Measurements from ENCODE around the gene ALG8.

The ALG8 gene

DNA sequence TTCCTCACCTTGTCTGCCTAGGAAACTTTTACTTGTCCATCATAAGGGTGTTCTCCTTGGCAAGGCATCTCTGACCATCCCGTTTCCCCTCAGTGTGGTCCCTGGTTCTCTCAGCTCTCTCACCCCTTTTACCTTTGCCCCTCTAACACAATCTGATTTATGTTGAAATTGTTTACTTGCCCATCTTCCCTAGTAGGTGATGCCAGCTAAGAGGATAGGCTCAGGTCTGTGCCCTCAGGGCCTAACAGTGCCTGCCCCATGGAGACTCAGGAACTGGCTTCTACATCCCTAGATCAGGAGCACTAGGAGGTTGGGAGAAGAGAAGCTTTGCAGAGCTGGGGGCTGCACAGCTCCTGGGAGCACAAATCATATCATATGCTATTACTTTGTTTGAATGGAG, 21.1 kb upstream of the ALG8 start:
- no peak for DNase-seq (ENCODE audit: low read depth in 1 of 2, low spot score in 1 of 2)

DNA sequence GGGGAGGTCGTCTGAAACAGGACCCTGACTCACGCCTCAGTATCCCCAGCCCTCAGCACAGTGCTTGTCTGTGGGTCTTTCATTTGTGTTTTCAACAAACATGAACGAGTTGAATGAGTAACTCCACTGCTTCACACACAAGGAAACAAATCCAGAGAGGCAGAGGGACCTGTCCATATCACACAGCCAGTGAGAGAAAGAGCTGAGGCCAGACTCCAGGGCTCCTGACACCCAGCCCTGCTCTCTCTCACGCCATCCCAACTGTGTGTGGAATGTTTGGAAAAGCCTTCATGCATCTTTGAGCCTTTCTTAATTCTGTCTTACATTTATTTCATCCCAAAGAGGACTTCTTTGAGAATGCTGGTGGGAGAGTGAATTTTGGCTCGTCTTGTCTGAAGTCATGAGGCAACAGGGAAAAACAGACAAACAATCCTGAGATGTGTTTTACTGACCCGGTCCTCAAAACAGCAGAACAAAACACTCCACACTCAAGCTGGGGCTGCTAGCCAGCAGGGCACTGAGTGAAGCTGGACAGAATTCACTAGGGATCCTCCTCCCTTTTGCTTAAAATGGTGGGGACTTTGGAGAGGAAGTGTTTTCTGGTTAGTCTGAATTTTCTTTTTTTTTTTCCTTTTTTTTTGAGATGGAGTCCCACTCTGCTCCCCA, 19.7 kb upstream of the ALG8 start:
- DNase-seq (ENCODE audit: low read depth in 1 of 2, low spot score in 1 of 2), result no peak

DNA sequence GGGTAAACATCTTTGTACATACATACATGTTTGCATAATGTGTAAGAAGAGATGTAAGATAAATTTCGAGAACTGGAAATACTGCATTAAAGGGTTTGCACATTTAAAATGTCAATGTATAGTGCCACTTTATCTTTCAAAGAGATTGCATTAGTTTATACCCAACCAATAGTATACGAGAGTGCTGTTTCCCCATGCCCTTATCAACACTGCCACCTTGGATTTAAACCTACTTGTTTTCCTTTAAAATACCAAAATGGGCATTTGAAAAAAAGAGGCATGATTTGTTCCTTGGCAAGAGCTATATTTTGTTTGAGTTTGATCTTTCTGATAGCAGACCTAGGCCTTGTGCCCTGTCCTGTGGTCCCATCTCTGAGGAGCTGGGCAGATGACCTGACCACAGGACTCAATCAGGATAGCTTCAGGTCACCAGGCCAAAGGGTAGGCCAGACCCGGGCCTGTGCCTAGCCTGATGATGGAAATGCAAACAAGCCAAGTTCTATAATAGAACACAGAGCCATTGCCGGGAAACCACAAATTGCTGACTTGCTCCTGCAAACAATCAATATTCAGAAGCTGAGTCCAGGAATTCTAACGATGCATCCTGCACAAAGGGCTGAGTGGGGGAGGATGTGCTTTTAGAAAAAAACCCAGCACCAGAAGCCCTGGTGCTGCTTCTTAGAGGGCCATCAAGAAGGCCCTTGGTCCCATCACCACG, 16.9 kb upstream of the ALG8 start:
- DNase-seq (ENCODE audit: low read depth in 1 of 2, low spot score in 1 of 2), result no peak

DNA sequence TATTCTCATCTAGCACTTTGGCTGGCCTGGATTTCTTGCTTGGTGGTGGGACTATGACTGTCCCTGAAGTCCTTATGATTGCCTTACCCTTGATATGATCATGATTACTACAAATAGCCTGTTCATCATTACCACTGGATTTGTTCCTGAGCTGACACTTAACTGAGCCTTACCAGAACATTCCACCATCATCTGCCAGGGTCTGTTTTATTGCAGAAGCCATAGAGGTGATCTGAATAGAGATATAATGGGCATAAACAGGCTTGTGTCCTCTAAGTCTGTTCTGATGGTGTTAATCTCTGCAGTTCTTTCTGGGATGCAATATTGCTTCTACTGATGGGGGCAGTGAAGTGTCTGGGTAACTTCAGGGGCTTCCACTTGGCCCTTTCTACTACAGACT, 12.4 kb upstream of the ALG8 start:
- DNase-seq (ENCODE audit: low read depth in 1 of 2, low spot score in 1 of 2), result no peak

DNA sequence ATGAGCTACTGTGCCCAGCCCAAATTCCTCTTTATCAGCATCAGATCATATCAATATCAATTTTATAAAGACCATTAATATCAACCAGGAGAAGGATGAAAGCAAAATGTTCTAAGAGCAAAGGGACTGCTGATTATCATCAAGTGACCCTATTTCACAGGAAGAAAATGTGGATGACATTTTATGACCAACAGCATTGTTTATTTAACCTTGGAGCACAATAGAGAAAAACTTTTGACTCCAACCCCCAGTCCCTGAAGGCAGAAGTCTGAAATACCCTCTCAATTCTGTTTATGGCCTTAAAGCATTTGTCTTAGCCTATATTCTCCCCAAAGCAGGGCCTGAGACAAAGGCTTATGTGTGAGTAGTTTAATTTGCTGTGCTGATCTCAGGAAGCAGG, 11.3 kb upstream of the ALG8 start:
- DNase-seq (ENCODE audit: low read depth in 1 of 2, low spot score in 1 of 2), result no peak

DNA sequence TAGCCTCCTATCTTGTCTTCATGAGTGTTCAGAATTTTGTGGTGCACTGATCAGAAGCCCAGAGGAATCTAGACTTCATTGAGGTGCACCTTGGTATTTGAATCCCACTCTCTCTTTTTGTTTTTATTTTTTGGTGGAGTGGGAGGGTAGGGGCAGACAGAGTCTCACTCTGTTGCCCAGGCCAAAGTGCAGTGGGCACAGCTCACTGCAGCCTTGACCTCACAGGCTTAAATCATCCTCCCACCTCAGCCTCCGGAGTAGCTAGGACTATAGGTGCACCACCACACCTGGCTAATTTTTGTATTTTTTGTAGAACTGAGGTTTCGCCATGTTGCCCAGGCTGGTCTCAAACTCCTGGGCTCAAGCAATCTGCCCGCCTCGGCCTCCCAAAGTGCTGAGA, 10.9 kb upstream of the ALG8 start:
- DNase-seq (ENCODE audit: low read depth in 1 of 2, low spot score in 1 of 2), result no peak

DNA sequence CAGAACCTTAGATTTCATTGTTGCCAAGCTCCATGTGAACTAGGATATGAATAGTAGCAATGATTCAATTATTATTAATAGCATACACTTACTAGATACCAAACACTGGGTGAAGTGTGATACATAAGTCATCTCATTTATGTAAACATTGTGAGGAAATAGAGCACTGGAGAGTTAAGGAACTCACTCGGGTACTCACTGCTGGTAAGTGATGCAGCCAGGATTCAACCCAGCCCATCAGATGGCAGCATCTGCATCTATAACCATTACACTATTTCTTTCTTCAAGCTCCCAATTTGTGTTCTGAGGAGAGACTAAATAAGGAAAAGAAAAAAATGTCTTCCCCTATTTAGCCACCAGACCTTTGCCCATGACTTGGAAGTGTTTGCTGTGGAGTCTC, 10.2 kb upstream of the ALG8 start:
- no peak for DNase-seq (ENCODE audit: low read depth in 1 of 2, low spot score in 1 of 2)

DNA sequence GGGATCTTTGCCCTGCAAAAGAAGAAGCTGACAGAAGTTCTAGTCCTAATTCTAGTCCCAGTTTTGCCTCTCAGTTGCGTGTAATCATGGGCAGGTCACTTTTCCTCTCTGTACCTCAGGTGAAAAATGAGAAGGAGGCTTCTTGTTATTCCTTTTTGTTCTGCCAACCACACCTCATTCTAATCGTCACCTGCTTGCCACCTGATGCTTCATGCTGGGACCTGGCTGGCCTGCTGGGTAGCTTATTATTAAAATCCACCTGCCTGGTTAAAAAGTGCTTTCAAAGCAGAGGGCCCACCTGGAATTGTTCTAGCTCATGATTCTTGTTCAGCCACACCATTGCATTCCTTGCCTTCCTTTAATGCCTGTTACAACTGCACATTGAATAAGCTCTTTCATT, 8.4 kb upstream of the ALG8 start:
- DNase-seq (ENCODE audit: low read depth in 1 of 2, low spot score in 1 of 2), result no peak

DNA sequence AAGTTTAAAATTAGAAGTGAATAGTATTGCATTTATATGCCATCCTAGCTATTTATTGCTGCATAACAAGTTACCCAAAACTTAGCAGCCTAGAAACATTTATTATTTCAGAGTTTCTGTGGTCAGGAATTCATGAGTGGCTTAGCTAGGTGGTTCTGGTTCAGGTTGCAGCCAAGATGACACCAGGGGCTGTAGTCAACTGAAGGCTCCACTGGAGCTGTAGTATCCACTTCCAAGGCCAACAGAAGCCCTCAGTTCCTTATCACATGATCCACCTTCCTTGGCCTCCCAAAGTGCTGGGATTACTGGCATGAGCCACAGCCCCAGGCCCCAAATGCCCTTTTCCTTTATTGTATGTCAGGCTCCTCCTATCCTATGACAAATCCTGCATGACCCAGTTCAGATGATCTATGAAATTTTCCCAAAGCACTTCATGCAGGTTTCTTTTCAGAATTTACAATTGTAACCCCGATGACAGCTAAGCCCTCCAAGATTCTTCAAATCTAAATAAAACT, 6.1 kb upstream of the ALG8 start:
- DNase-seq (ENCODE audit: low read depth in 1 of 2, low spot score in 1 of 2), result no peak

DNA sequence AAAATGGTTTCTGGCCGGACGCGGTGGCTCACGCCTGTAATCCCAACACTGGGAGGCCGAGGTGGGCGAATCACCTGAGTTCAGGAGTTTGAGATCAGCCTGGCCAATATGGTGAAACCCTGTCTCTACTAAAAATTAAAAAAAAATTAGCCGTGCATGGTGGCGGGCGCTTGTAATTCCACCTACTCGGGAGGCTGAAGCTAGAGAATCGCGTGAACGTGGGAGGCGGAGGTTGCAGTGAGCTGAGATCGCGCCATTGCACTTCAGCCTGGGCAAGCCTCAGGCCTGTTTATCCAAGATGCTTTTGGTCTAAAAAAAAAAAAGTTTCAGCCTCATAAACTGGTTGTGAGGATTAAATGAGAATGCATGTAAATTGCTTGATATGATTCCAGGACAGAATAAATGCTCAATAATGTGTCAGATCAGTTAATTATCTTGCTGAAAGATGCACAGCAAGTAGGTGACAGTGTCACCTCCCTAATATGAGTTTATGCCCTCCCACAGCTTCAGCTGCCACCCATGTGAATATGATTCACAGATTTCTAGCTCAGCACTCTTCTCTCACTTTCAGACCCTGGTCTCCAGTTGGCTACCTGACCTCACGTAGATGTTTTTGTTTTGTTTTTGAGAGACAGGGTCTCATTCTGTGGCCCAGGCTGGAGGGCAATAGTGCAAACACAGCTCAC, 1.1 kb upstream of the ALG8 start:
- DNase-seq (ENCODE audit: low read depth in 1 of 2, low spot score in 1 of 2), result no peak

DNA sequence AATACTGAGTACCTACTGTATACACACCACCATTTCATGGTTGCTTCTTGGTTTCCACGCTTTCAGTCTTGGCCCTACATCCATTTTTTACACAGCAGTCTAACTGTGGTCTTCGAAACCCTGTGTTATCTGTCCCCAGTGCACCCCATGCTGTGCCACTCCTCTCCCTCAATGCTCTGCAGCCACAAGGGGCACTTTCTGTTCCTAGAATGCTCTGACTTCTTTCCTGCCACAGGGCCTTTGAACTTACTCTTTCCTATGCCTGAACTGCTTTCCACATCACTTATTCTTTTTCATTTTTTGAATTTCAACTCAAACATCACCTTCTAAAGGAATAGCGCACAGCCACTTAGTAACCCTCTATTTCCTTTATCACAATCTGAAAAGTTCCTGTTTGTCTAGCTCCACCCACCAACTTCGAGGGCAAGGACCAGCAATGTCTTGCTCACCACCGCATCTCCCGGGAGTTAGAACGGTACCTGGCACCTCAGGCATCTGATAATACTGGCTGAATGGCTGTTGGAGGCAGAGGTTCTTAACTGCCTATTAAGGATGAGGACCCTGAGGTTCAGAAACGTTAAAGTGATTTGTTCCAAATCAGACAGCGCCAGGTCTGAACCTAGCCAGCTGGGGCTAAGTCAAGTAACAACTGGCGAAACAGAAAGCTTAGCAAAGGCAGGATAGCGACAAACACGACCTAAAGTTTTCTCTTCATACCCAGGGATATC, 568 bp downstream of the ALG8 start:
- peak in 1 of 2 donors; percentile 4 for DNase-seq (ENCODE audit: low read depth in 1 of 2, low spot score in 1 of 2)

DNA sequence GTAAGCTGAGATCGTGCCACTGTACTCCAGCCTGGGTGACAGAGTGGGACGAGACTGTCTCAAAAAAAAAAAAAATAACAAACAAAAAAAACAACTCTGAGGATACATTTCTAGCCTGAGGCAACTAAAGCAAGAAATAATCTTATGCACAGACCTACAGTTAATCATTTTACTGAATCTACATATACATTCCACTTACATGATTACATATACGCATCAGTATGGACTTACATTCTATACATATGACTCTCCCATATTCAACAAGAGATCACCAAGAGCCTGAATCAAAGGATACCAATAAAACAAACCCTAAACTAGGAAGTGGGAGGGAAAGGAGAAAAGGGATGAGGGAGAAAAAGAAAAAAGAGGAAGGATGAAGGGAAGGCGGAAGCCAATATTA, 1.1 kb downstream of the ALG8 start:
- no peak for DNase-seq (ENCODE audit: low read depth in 1 of 2, low spot score in 1 of 2)

DNA sequence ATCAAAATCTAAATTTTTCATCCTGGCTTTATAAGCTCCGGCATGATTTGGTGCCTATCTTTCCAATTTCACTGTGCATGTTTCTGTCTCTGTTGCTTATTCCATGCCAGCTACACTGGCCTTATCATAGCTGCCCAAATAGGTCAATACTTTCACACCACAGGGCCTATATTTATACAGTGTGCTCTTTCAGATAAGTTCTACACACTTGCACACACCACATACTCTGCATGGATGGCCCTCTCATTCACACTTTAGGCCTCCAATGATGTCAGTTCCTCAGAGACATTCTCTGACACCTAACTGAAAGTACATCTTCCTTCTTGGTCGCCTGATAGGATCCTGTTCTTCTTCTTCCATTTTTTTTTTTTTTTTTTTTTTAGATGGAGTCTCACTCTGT, 7.0 kb downstream of the ALG8 start:
- no peak for DNase-seq (ENCODE audit: low read depth in 1 of 2, low spot score in 1 of 2)

DNA sequence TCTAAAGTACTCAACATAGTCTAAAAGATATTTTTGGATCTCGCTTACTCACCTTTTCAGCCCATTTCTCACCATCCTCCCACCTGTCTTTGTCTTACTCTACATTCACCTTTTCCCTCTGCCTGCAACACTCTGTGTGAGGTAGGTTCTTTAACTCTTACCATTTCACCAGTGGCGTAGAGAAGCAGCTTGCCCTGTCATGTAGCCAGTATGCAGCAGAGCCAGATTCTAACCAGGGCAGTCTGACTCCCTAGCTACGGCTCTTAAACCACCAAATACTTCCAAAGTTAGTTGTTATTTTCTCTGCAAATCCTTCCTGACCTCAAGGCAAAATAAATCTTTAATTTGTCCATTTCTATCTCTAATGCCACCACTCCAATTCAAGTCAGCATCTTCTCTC, 7.5 kb downstream of the ALG8 start:
- no peak for DNase-seq (ENCODE audit: low read depth in 1 of 2, low spot score in 1 of 2)

DNA sequence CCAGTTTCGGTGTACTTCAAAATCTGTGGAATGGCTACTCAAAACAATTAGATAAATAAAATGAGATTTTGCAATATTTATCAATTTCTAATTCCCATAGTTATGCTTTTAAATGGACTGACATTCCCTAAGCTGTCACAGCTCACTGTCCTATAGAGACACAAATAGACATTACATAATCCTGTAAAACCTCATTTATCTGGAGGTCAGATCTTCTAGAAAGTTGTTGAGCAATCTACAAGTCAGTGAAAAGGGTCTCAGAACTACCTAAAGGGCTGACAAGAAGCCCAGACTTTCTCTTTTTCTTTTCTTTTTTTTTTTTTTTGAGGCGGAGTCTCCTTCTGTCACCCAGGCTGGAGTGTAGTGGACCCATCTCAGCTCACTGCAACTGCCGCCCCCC, 12.0 kb downstream of the ALG8 start:
- no peak for DNase-seq (ENCODE audit: low read depth in 1 of 2, low spot score in 1 of 2)

DNA sequence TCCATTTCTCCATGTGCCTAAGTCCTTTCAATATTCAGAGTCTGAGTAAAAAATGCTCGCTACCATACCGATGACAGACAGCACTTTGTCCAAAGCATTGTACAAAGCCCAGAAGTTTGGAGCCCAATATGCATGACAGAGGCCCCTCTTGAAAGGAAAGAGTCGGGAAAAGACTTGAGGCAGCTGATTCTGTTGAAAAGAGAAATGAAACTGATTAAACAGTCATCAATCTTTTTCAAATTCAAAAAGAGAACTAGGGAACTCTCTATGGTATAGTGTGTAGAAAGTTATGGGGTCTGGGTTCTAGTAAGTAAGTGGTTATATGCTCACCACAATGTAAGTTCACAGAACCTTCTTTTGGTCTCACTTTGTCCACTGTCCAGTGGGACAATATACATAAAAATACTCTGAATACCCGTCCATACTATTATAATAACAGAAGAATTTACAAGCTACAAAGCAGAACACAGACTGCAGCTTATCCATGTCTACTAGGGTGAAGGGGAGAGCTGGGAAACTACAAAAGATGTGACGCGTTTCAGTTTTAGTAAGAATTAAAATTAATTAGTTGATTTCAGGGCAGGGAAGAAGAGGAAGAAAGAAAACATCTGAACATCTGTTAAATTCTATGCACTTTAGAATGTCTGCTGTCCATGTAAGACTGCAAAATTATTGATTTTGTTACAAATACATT, 26.7 kb downstream of the ALG8 start:
- no peak for DNase-seq (ENCODE audit: low read depth in 1 of 2, low spot score in 1 of 2)

DNA sequence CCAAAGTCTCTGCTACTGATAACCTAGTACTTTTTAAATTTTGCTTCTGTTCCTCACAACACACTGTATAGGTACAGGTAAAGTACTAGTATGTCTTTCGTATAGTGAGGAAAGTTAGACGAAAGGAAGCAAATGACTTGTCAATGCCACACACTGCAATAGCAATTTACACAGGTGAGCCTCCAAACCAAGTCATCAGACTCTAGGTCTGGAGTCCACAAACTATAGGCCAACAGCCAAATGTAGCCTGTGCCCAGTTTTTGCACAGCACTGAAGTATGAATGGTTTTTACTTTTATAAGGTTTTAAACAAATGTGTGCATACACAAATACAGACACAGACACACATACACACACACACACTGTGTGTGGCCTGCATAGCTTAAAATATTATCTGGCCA, 28.1 kb downstream of the ALG8 start:
- DNase-seq (ENCODE audit: low read depth in 1 of 2, low spot score in 1 of 2), result no peak

DNA sequence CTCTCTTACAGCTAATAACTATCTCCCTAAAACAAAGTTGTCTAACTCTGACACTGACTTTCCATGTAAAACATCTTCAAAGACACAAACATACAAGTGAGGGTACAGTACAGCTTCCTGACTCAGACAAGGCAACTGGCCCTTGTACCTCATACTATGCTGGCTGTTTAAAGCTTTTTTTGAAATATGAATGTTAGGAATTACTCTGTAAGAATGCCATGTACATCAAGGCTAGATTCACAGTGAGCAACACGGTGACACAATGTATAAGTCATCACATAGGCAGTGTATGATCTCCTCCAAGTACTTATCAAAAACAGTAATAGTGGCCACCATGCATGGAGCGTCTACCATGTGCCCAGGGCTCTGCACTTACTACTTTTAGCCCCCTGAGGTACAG, 28.6 kb downstream of the ALG8 start:
- DNase-seq (ENCODE audit: low read depth in 1 of 2, low spot score in 1 of 2), result no peak

DNA sequence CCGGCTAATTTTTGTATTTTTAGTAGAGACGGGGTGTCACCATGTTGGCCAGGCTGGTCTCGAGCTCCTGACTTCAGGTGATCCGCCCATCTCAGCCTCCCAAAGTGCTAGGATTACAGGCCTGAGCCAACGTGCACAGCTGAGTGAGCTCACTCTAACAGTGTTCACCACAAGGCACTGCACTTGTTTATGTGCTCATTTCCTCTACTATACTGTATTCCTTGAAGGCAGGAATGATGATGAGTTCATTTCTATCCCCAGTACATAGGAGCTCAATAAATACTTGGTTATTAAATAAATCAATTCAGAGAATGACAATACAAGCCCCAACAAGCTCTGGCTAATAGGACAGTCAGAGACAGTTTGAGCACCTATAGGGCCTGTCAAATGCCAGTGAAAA, 29.1 kb downstream of the ALG8 start:
- no peak for DNase-seq (ENCODE audit: low read depth in 1 of 2, low spot score in 1 of 2)

DNA sequence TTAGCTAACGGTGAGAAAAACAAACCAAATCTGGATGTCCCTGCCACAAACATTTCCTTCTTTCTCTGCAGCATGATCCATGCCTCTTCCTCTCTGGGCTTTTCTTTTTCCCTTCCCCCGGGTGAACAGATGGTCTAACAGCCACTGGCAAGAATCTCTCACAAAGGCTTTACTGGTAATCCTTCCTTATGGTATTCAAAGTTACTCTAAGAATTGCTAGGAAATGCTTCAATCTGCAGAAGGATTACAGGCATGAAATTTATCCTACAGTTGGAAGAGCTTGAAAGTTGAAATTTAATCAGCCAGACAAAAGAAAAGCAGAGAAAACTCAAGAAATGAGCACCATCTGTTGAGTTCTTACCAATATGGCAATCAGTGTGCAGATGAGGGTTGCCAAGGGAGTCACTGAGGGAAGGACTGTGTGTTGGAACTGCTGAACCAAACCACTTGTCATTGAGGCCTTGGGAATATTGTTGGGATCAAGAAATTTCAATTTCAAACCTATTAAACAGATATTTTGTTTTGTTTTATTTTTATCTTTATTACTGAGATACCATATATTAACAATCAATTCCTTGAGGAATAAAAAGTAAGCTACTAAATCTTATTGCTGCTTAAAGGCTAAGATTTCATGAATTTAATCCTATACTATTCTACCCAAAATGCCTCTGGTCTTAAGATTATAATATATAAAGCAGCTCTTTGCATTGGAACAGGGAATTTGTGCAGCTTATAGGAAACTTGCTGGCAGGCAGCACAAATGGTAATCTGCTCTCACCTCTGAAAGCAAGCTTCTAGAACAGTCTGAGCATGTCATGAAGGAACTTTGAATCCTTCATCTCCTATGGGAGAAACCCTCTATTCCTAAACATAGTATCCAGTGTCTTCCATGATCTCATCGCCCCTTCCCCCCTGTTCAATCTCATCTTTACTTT, 30.1 kb downstream of the ALG8 start:
- DNase-seq (ENCODE audit: low read depth in 1 of 2, low spot score in 1 of 2), result no peak

Measured in stimulated activated CD4-positive, alpha-beta T cell treated with anti-CD3 and anti-CD28 coated beads, Interleukin-15, amount 100 ng/mL, for 1 hour (primary cell).